GM19025 (cell line): ENCODE data around the gene S100G.

Experiments
- ATAC-seq: cut with Tn5 transposase; IDR thresholded peaks from one replicate; pipeline ENCODE4 v1.9.1; 2021; ENCODE audit warnings: mild to moderate bottlenecking, low read depth, moderate library complexity; ENCODE audit not compliant: unreplicated experiment

The S100G gene

GRCh38 chrX:16702700-16703599, 53.0 kb downstream of the S100G start:
- no peak for ATAC-seq
